DOHH2 (cell line): ENCODE results near the gene SH2D1B.

Source experiments
- H3F3A ChIP-seq: fragments of 200-600 bp; sonication (generic), shearing (Covaris generic); 2 replicates; pipeline ENCODE4 v1.6.0; 2016; ENCODE audit warnings: antibody characterized with exemption, mild to moderate bottlenecking; ENCODE audit not compliant: control insufficient read depth, insufficient read depth
- H3K27ac ChIP-seq: fragments of 200-600 bp; sonication (generic); 2 replicates; pipeline ENCODE4 v1.5.1; 2014; ENCODE audit warnings: low read depth, mild to moderate bottlenecking, low read length, moderate library complexity
- H3K27me3 ChIP-seq: fragments of 200-600 bp; sonication (generic); 2 replicates; pipeline ENCODE4 v1.6.1; 2014; ENCODE audit warnings: mild to moderate bottlenecking, low read length, mixed read lengths; ENCODE audit not compliant: control insufficient read depth
- H3K36me3 ChIP-seq: fragments of 200-600 bp; sonication (generic); 2 replicates; pipeline ENCODE4 v1.6.1; 2014; ENCODE audit warnings: mild to moderate bottlenecking, low read length, moderate library complexity, mixed read lengths; ENCODE audit not compliant: control insufficient read depth
- H3K4me1 ChIP-seq: fragments of 200-600 bp; sonication (generic); 2 replicates; pipeline ENCODE4 v1.6.1; 2014; ENCODE audit warnings: mild to moderate bottlenecking, low read length, mixed read lengths; ENCODE audit not compliant: control insufficient read depth
- H3K4me2 ChIP-seq: fragments of 200-600 bp; sonication (generic); 2 replicates; pipeline ENCODE4 v1.6.0; 2014; ENCODE audit warnings: mild to moderate bottlenecking, low read length, moderate library complexity
- H3K4me3 ChIP-seq: fragments of 200-600 bp; sonication (generic); 2 replicates; pipeline ENCODE4 v1.5.1; 2014; ENCODE audit warnings: mild to moderate bottlenecking, low read length, mixed read lengths
- H3K79me2 ChIP-seq: fragments of 200-600 bp; sonication (generic); 2 replicates; pipeline ENCODE4 v1.6.1; 2014; ENCODE audit warnings: mild to moderate bottlenecking, low read length, mixed read lengths; ENCODE audit not compliant: control insufficient read depth
- H3K9me2 ChIP-seq: fragments of 200-600 bp; sonication (generic); replicated peaks from 2 replicates; pipeline ENCODE4 v1.6.1; 2014; ENCODE audit warnings: mild to moderate bottlenecking, low read length, mixed read lengths; ENCODE audit not compliant: control insufficient read depth
- H3K9me3 ChIP-seq: fragments of 200-600 bp; sonication (generic); 2 replicates; pipeline ENCODE4 v1.6.1; 2014; ENCODE audit warnings: antibody characterized with exemption, low read length, mixed read lengths; ENCODE audit not compliant: control insufficient read depth, insufficient read depth
- H4K20me1 ChIP-seq: fragments of 200-600 bp; sonication (generic); 2 replicates; pipeline ENCODE4 v1.6.0; 2014; ENCODE audit warnings: low read depth, mild to moderate bottlenecking, antibody characterized with exemption, low read length, moderate library complexity; ENCODE audit not compliant: control insufficient read depth, insufficient read depth
- EZH2phosphoT487 ChIP-seq: fragments of 200-600 bp; sonication (generic); IDR thresholded peaks from 2 replicates; pipeline ENCODE4 v1.6.1; 2017; ENCODE audit warnings: borderline replicate concordance, mild to moderate bottlenecking, antibody characterized with exemption, low read length, moderate library complexity, mixed read lengths
- TF ChIP-seq, protein P1 (sequence below): fragments of 200-600 bp; sonication (generic); IDR thresholded peaks from one replicate; pipeline ENCODE4 v1.5.1; 2014; ENCODE audit warnings: antibody characterized with exemption, mild to moderate bottlenecking, low read depth, low read length; ENCODE audit not compliant: poor library complexity, severe bottlenecking

The SH2D1B gene

DNA sequence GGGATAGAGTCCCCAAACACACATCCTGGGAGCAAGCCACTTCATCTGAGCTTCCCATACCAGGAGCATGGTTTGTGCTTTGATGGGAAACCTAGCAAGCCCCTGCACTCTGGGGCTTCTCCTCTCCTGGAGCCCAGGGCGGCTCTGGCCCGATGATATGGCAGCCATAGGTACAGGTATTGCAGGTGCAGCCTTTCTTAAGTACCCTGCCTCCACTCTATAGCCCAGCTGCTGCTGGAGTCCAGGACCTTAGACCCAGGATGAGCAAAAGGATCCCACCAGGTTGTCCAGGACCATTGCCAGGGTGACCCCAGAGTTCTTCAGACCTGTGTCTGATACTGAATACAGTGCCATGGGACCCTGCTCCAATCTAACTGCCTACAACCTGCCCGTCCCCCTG lies 26.2 kb downstream of the SH2D1B start:
- Histone ChIP-seq H3K79me2 (no peaks in the 10 kb centered on the region), H3K36me3 (no peaks in the 10 kb centered on the region), H3K4me2 (no peak overlapping the region), H3F3A (no peaks in the 10 kb centered on the region), H3K4me1 (no peaks in the 10 kb centered on the region), H4K20me1 (no peaks in the 10 kb centered on the region), H3K27ac (no peak overlapping the region), H3K27me3 (peaks cover 3% of the 10 kb centered on the region; the same call in 1 of the 2 replicates), H3K9me3 (no peaks in the 10 kb centered on the region), H3K4me3 (no peak overlapping the region), H3K9me2 (no peaks in the 10 kb centered on the region)
- TF ChIP-seq, protein P1, sequence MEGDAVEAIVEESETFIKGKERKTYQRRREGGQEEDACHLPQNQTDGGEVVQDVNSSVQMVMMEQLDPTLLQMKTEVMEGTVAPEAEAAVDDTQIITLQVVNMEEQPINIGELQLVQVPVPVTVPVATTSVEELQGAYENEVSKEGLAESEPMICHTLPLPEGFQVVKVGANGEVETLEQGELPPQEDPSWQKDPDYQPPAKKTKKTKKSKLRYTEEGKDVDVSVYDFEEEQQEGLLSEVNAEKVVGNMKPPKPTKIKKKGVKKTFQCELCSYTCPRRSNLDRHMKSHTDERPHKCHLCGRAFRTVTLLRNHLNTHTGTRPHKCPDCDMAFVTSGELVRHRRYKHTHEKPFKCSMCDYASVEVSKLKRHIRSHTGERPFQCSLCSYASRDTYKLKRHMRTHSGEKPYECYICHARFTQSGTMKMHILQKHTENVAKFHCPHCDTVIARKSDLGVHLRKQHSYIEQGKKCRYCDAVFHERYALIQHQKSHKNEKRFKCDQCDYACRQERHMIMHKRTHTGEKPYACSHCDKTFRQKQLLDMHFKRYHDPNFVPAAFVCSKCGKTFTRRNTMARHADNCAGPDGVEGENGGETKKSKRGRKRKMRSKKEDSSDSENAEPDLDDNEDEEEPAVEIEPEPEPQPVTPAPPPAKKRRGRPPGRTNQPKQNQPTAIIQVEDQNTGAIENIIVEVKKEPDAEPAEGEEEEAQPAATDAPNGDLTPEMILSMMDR, result no peak
- TF ChIP-seq EZH2phosphoT487, result no peak

DNA sequence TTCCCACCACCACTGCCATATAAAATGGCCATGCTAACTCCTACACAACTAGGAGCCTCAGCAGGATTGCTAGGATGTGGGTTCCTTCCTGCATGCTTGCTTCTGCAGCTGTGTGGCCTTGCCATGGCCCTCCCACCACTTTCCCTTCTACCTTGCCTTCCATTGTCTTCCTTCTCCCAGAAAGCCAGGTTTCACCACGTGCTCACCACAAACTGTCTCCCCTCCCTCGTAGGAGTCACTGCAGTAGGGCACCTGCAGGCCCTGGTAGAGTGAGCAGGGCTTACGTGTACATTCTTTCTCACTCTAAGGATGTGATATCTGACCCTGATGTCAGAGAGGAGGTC lies 26.7 kb downstream of the SH2D1B start:
- TF ChIP-seq, protein P1, result no peak
- TF ChIP-seq EZH2phosphoT487, result no peak
- H4K20me1 ChIP-seq, result no peaks in the 10 kb centered on the region
- no peaks in the 10 kb centered on the region for H3K9me3 ChIP-seq
- no peaks in the 10 kb centered on the region for H3K4me1 ChIP-seq
- no peak overlapping the region for H3K4me2 ChIP-seq
- H3K27ac ChIP-seq, result no peak overlapping the region
- H3K27me3 ChIP-seq, result peaks cover 3% of the 10 kb centered on the region; the same call in 1 of the 2 replicates
- no peaks in the 10 kb centered on the region for H3K36me3 ChIP-seq
- H3F3A ChIP-seq, result no peaks in the 10 kb centered on the region
- H3K4me3 ChIP-seq, result no peak overlapping the region
- no peaks in the 10 kb centered on the region for H3K79me2 ChIP-seq
- H3K9me2 ChIP-seq, result no peaks in the 10 kb centered on the region

DNA sequence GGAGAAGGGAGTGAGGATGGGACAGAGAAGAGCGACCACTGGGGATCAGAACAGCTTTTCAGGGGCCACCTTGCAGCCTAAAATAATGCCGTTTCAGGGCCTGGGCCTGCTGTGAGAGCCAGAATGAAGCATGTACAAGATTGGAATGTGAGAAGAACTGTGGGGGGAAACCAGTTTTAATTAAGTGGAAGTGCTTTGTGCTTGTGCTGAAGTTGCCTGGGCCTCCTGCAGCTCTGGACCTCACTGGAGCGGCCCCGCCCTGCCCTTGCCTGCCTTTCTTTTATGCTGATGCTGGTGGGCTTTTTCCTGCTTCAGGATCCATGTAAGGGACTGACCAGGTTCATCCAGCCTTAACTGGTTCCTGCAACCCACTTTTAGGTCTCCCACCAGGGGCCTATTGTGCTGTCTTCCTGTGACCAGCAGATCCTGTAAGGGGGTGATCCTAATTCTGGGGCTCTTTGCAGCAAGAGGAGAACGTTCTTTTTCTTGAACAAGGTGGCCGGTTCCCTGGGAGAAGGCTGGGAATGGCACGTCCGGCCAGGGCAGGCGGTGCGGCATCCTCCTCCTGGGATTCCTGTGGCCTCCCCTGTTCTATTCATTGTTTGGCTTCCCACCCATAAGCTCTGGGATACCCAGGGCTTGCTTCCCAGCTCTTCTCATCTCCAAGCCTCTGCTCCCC lies 27.2 kb downstream of the SH2D1B start:
- no peaks in the 10 kb centered on the region for H3F3A ChIP-seq

More for the DNA sequence above, 27.2 kb downstream of the SH2D1B start:
- Histone ChIP-seq H3K4me1 (no peaks in the 10 kb centered on the region), H3K79me2 (no peaks in the 10 kb centered on the region), H3K4me2 (no peak overlapping the region), H3K36me3 (no peaks in the 10 kb centered on the region), H3K27me3 (peaks cover 3% of the 10 kb centered on the region; the same call in 1 of the 2 replicates), H3K9me2 (no peaks in the 10 kb centered on the region), H3K27ac (no peak overlapping the region), H3K4me3 (no peak overlapping the region), H3K9me3 (no peaks in the 10 kb centered on the region), H4K20me1 (no peaks in the 10 kb centered on the region)
- TF ChIP-seq EZH2phosphoT487, result no peak
- TF ChIP-seq, protein P1, result no peak
